ENCODE measurements around the gene AGBL1. TPM values are rescaled to one million over a fixed set of nuclear protein-coding genes. Genes with fewer than 3 reads are reported as not detected.
A peak's percentile ranks its signal among the peaks of the same experiment; 100 is the strongest.

Gene AGBL1
- total and polyA plus RNA-seq, 3 experiments from 2014 or later: not detected

DNA sequence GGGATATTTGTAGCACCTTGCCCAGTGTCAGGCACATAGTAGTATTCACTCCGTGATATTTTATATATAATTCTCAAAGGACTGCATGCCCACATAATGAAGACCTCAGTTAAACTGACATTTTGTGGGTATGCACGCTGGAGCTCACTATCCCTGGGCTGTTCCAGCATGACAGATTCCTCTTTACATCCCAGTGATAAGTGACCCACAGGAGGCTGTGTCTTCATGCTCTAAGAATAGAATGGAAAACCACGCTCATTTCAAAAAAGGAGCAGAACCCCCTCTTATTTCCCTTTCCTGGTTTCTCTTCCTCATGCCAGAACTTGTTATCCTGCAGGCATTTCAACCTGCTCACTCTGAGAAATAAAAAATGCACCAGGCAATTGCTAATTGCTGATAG lies 717.5 kb downstream of the AGBL1 start:
- Mint-ChIP-seq H3K27me3 (peaks cover 0 to 3% of the 10 kb centered on the region in 2 donors), H3K9me3 (no peaks in the 10 kb centered on the region), H3K4me1 (no peaks in the 10 kb centered on the region), H3K27ac (no peak overlapping the region), H3K36me3 (no peaks in the 10 kb centered on the region), H3K4me3 (no peak overlapping the region)
- H3K4me1 ChIP-seq (ENCODE audit: insufficient read depth, low read length): no peaks in the 10 kb centered on the region
- CTCF ChIA-PET: no interaction called here
- H3K36me3 ChIP-seq (ENCODE audit: insufficient read depth, low read length): no peaks in the 10 kb centered on the region
- no peak overlapping the region for H3K4me3 ChIP-seq (ENCODE audit: low read length)
- no peak overlapping the region for H3K27ac ChIP-seq (ENCODE audit: low read depth, low read length)
- POLR2A ChIA-PET: no interaction called here
- no peaks in the 10 kb centered on the region for H3K27me3 ChIP-seq (ENCODE audit: insufficient read depth, low read length, poor library complexity, severe bottlenecking)
- H3K9me3 ChIP-seq (ENCODE audit: low read length): no peaks in the 10 kb centered on the region
- no peak for DNase-seq

DNA sequence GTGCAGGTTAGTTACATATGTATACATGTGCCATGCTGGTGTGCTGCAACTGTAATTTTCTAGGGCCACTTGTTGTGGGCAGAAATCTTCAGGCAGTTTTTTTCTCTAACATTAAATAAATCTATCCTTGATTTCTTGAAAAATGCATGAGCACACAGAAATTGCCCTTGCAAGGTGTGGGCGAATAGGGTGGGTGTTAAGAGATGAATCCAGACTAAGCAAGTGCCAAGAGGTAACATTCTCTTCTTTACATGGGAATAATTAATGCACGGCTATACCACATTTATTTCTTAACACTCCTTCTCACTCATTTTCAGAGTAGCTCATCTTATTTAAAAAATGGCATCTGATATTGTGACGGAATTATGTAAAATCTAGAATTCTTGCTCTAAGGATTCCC lies 719.6 kb downstream of the AGBL1 start:
- Histone ChIP-seq H3K4me1 (ENCODE audit: insufficient read depth, low read length) (no peaks in the 10 kb centered on the region), H3K4me3 (ENCODE audit: low read length) (no peak overlapping the region), H3K27ac (ENCODE audit: low read depth, low read length) (no peak overlapping the region), H3K36me3 (ENCODE audit: insufficient read depth, low read length) (no peaks in the 10 kb centered on the region), H3K9me3 (ENCODE audit: low read length) (no peaks in the 10 kb centered on the region), H3K27me3 (ENCODE audit: insufficient read depth, low read length, poor library complexity, severe bottlenecking) (no peaks in the 10 kb centered on the region)
- Mint-ChIP-seq H3K36me3 (no peaks in the 10 kb centered on the region), H3K4me1 (no peaks in the 10 kb centered on the region), H3K4me3 (no peak overlapping the region), H3K27ac (no peak overlapping the region), H3K27me3 (peaks cover 0 to 3% of the 10 kb centered on the region in 2 donors), H3K9me3 (no peaks in the 10 kb centered on the region)
- POLR2A ChIA-PET: no interaction called here
- DNase-seq: no peak
- CTCF ChIA-PET: no interaction called here

DNA sequence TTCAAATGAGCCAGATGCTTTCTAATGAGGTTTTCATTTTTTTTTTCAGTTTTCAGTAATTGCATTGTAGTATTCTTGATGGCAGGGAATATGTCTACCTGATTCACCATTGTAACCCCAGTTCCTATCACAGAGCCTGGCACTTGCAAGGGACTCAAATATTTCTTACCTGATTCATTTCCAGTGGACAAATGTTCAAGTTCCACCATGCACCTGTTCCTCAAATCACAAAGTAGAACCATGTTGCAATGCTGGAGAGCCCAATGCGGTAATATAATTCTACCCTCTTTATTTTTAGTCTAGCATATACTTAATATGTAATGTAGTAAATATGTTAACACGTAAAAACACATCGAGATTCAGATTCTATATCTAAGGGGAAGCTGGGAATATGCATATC lies 722.6 kb downstream of the AGBL1 start:
- Mint-ChIP-seq H3K9me3 (no peaks in the 10 kb centered on the region), H3K4me1 (no peaks in the 10 kb centered on the region), H3K36me3 (no peaks in the 10 kb centered on the region), H3K27me3 (peaks cover 3% of the 10 kb centered on the region in 2 donors), H3K4me3 (no peak overlapping the region), H3K27ac (peak overlapping the region in 1 of 8 donors; percentile 10)
- ChIA-PET CTCF (no interaction called here), POLR2A (no interaction called here)
- Histone ChIP-seq H3K36me3 (ENCODE audit: insufficient read depth, low read length) (no peaks in the 10 kb centered on the region), H3K9me3 (ENCODE audit: low read length) (no peaks in the 10 kb centered on the region), H3K27ac (ENCODE audit: low read depth, low read length) (no peak overlapping the region), H3K27me3 (ENCODE audit: insufficient read depth, low read length, poor library complexity, severe bottlenecking) (no peaks in the 10 kb centered on the region), H3K4me3 (ENCODE audit: low read length) (no peak overlapping the region), H3K4me1 (ENCODE audit: insufficient read depth, low read length) (no peaks in the 10 kb centered on the region)
- DNase-seq: no peak

DNA sequence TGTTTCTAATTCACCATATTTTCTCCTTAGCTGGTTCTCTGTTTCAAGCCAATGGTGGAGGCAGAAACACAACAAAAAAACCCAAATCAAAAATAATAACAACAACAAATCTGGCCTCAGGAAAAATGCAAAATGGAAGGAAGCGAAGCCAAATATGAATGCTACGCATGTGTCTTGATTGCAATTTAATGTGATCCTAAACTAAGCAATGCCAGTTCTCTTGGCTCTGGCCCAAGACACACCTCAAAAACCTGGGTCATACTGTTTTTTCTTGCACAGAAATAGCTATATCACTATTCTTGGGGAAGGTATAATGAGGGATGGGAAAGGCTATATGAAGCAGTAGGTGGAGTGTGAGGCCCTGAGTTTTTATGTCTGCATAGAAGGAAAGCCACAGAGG lies 724.7 kb downstream of the AGBL1 start:
- Histone ChIP-seq H3K4me1 (ENCODE audit: insufficient read depth, low read length) (no peaks in the 10 kb centered on the region), H3K4me3 (ENCODE audit: low read length) (no peak overlapping the region), H3K36me3 (ENCODE audit: insufficient read depth, low read length) (no peaks in the 10 kb centered on the region), H3K9me3 (ENCODE audit: low read length) (no peaks in the 10 kb centered on the region), H3K27me3 (ENCODE audit: insufficient read depth, low read length, poor library complexity, severe bottlenecking) (no peaks in the 10 kb centered on the region), H3K27ac (ENCODE audit: low read depth, low read length) (no peak overlapping the region)
- Mint-ChIP-seq H3K4me1 (no peaks in the 10 kb centered on the region), H3K4me3 (no peak overlapping the region), H3K36me3 (no peaks in the 10 kb centered on the region), H3K27me3 (peaks cover 0 to 3% of the 10 kb centered on the region in 2 donors), H3K9me3 (no peaks in the 10 kb centered on the region), H3K27ac (no peak overlapping the region)
- CTCF ChIA-PET: no interaction called here
- POLR2A ChIA-PET: no interaction called here
- no peak for DNase-seq

DNA sequence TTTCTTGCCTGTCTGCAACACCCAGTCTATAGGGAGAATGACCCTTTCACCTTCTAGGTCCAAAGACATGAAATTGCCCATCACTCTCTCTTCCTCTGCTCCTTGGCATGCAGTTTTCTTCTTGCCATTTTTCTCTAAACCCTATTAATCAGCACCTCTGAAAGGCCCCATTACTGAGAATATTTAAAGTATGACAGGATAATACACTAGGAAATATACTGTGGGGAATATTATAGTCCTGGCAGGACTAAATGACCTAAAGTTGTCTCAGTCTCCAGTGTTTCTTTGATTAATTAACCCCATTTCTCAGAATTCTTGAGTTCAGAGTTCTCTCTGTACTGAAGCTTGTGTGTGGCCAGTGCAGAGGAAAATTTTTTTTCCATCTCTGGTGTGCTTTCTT lies 730.7 kb downstream of the AGBL1 start:
- H3K4me1 ChIP-seq (ENCODE audit: insufficient read depth, low read length): no peaks in the 10 kb centered on the region
- ChIA-PET CTCF (interaction anchor here (0.8 kb wide), 1 partner anchor 14 kb away, joined by 3 read pairs; no protein-coding TSS in a partner anchor), POLR2A (no interaction called here)
- no peak overlapping the region for H3K4me3 ChIP-seq (ENCODE audit: low read length)
- H3K9me3 ChIP-seq (ENCODE audit: low read length): no peaks in the 10 kb centered on the region
- H3K36me3 ChIP-seq (ENCODE audit: insufficient read depth, low read length): no peaks in the 10 kb centered on the region
- H3K27me3 Mint-ChIP-seq: peaks cover 0 to under 1% of the 10 kb centered on the region in 2 donors
- H3K9me3 Mint-ChIP-seq: no peaks in the 10 kb centered on the region
- peaks cover 0 to 1% (median 0%) of the 10 kb centered on the region in 3 donors for H3K36me3 Mint-ChIP-seq
- H3K4me1 Mint-ChIP-seq: no peaks in the 10 kb centered on the region
- DNase-seq: no peak
- H3K27ac Mint-ChIP-seq: no peak overlapping the region
- no peak overlapping the region for H3K4me3 Mint-ChIP-seq
- no peak overlapping the region for H3K27ac ChIP-seq (ENCODE audit: low read depth, low read length)
- H3K27me3 ChIP-seq (ENCODE audit: insufficient read depth, low read length, poor library complexity, severe bottlenecking): no peaks in the 10 kb centered on the region

DNA sequence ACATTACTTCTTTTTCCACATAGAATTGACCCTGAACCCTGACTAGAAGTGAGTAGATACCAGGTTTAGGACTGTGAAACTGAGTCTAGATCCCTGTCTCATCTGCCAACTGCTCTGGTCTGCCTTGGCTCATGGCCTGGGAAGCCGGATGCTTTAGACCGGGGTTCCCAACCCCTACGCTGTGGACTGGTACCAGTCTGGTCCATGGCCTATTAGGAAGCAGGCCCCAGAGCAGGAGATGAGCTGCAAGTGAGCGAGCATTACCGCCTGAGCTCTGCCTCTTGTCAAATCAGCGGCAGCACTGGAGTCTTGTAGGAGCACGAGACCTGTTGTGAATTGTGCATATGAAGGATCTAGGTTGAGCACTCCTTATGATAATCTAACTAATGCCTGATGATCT lies 734.2 kb downstream of the AGBL1 start:
- Mint-ChIP-seq H3K27ac (no peak overlapping the region), H3K27me3 (no peaks in the 10 kb centered on the region), H3K4me1 (no peaks in the 10 kb centered on the region), H3K36me3 (peaks cover 0 to 1% (median 0%) of the 10 kb centered on the region in 3 donors), H3K9me3 (peaks cover 0 to 2% (median 0%) of the 10 kb centered on the region in 5 donors), H3K4me3 (no peak overlapping the region)
- no peaks in the 10 kb centered on the region for H3K36me3 ChIP-seq (ENCODE audit: insufficient read depth, low read length)
- H3K4me3 ChIP-seq (ENCODE audit: low read length): no peak overlapping the region
- ChIA-PET POLR2A (no interaction called here), CTCF (no interaction called here)
- no peaks in the 10 kb centered on the region for H3K4me1 ChIP-seq (ENCODE audit: insufficient read depth, low read length)
- H3K9me3 ChIP-seq (ENCODE audit: low read length): no peaks in the 10 kb centered on the region
- H3K27ac ChIP-seq (ENCODE audit: low read depth, low read length): no peak overlapping the region
- DNase-seq: no peak
- H3K27me3 ChIP-seq (ENCODE audit: insufficient read depth, low read length, poor library complexity, severe bottlenecking): no peaks in the 10 kb centered on the region

DNA sequence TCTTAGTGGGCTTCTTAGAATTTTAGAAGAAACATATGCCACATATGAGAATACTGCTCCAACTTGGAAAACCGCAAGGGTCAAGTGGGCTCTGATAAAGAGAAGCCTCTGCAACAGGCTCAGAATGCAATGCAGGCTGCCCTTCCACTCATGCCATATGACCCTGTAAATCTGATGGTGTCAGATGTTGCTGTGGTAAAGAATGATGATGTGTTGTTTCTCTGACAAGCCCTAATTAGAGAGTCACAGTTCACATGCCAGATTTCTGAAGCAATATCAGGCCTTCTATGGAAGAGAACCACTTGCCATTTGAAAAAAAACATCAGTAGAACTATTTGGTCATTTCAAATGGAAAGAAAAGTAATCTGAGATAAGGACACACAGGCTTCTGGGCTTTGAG lies 749.6 kb downstream of the AGBL1 start:
- H3K4me1 Mint-ChIP-seq: no peaks in the 10 kb centered on the region
- H3K4me1 ChIP-seq (ENCODE audit: insufficient read depth, low read length): no peaks in the 10 kb centered on the region
- peaks cover 0 to 3% of the 10 kb centered on the region in 2 donors for H3K27me3 Mint-ChIP-seq
- peaks cover 0 to 1% (median 0%) of the 10 kb centered on the region in 3 donors for H3K36me3 Mint-ChIP-seq
- no peak for DNase-seq
- no peaks in the 10 kb centered on the region for H3K36me3 ChIP-seq (ENCODE audit: insufficient read depth, low read length)
- CTCF ChIA-PET: no interaction called here
- no peaks in the 10 kb centered on the region for H3K9me3 Mint-ChIP-seq
- H3K27ac ChIP-seq (ENCODE audit: low read depth, low read length): no peak overlapping the region
- H3K9me3 ChIP-seq (ENCODE audit: low read length): no peaks in the 10 kb centered on the region
- H3K27me3 ChIP-seq (ENCODE audit: insufficient read depth, low read length, poor library complexity, severe bottlenecking): no peaks in the 10 kb centered on the region
- H3K27ac Mint-ChIP-seq: no peak overlapping the region
- H3K4me3 ChIP-seq (ENCODE audit: low read length): no peak overlapping the region
- H3K4me3 Mint-ChIP-seq: no peak overlapping the region
- POLR2A ChIA-PET: no interaction called here

DNA sequence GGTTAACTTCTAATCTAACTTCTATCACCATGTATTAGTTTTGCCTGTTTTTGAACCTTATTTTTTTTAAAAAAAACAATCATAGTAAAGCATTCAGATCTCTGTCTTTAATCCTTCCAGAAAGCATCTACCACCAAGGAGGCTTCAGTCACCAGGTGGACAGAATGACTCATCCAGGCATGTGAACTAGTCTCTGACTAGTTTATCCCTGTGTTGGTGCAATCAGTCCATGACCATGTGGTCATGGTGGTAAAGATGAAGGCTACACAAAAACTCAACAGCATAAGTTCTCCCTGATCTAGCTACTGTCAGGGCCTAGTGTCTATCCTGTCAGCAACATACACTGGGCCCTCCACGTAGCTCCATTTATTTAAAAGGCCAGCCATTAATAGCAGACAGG lies 750.6 kb downstream of the AGBL1 start:
- Mint-ChIP-seq H3K36me3 (peaks cover 0 to 1% (median 0%) of the 10 kb centered on the region in 3 donors), H3K9me3 (no peaks in the 10 kb centered on the region)

DNA sequence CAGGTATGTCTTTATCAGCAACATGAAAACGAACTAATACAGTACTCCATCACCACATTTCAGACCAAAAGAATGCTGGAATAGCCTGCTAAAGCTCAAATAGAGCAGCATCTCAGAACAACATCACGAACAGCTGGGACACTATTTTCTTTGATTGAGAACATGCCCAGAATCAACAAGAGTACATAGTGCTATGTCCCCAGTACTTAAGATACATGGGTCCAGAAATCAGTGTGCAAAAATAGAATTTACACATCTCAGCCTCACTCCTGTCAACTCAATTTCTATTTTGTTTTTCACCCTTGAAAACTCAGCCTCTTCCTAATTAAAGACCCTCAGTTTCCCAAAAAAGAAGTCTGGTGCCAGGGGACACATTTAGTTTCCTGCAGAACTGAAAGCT lies 753.9 kb downstream of the AGBL1 start:
- no peaks in the 10 kb centered on the region for H3K36me3 ChIP-seq (ENCODE audit: insufficient read depth, low read length)
- no peaks in the 10 kb centered on the region for H3K9me3 ChIP-seq (ENCODE audit: low read length)
- DNase-seq: no peak
- no peaks in the 10 kb centered on the region for H3K4me1 Mint-ChIP-seq
- H3K9me3 Mint-ChIP-seq: no peaks in the 10 kb centered on the region
- ChIA-PET POLR2A (no interaction called here), CTCF (no interaction called here)
- H3K27ac ChIP-seq (ENCODE audit: low read depth, low read length): no peak overlapping the region
- H3K4me3 Mint-ChIP-seq: no peak overlapping the region
- no peak overlapping the region for H3K27ac Mint-ChIP-seq
- H3K36me3 Mint-ChIP-seq: peaks cover 0 to 1% (median 0%) of the 10 kb centered on the region in 3 donors
- no peaks in the 10 kb centered on the region for H3K27me3 ChIP-seq (ENCODE audit: insufficient read depth, low read length, poor library complexity, severe bottlenecking)
- H3K4me1 ChIP-seq (ENCODE audit: insufficient read depth, low read length): no peaks in the 10 kb centered on the region
- H3K27me3 Mint-ChIP-seq: peaks cover 0 to 2% of the 10 kb centered on the region in 2 donors
- no peak overlapping the region for H3K4me3 ChIP-seq (ENCODE audit: low read length)

More for the DNA sequence above, 750.6 kb downstream of the AGBL1 start:
- H3K27ac ChIP-seq (ENCODE audit: low read depth, low read length): no peak overlapping the region
- no peak overlapping the region for H3K4me3 Mint-ChIP-seq
- H3K4me1 ChIP-seq (ENCODE audit: insufficient read depth, low read length): no peaks in the 10 kb centered on the region
- no peaks in the 10 kb centered on the region for H3K27me3 ChIP-seq (ENCODE audit: insufficient read depth, low read length, poor library complexity, severe bottlenecking)
- no peak overlapping the region for H3K27ac Mint-ChIP-seq
- no peak overlapping the region for H3K4me3 ChIP-seq (ENCODE audit: low read length)
- ChIA-PET POLR2A (no interaction called here), CTCF (no interaction called here)
- peaks cover 0 to 2% of the 10 kb centered on the region in 2 donors for H3K27me3 Mint-ChIP-seq
- no peaks in the 10 kb centered on the region for H3K36me3 ChIP-seq (ENCODE audit: insufficient read depth, low read length)
- DNase-seq: no peak
- H3K4me1 Mint-ChIP-seq: no peaks in the 10 kb centered on the region
- H3K9me3 ChIP-seq (ENCODE audit: low read length): no peaks in the 10 kb centered on the region

Data from CD8-positive, alpha-beta memory T cell (primary cell).